Activated CD8-positive, alpha-beta memory T cell treated with anti-CD3 and anti-CD28 coated beads, Interleukin-2, amount 50 U/mL, for 24 hours (primary cell): Measurements from ENCODE around the gene ATXN7L1.

Source experiments
- DNase-seq: peaks from one replicate; pipeline ENCODE4 v3.0.0-alpha.2; 2020; ENCODE audit errors: extremely low read depth

The ATXN7L1 gene

DNA sequence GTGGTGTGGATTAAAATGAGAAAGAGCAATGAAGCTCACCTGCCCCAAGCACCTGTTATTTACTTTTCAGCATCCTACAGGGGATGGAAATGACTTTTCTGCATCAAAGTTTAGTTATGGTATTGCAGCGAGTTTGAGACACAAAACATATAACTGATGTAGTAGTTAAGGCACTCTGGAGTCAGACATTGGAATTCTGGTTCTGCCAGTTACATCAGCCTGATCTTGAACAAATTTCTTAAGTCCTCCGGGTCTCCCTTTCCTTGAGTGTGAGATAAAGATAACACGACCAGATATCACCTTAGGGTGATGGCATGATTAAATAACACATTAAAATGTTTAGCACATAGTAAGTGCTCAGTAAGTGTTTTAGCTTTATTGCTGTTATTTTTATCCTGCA is 97.4 kb downstream of the ATXN7L1 start:
- DNase-seq = no peak

DNA sequence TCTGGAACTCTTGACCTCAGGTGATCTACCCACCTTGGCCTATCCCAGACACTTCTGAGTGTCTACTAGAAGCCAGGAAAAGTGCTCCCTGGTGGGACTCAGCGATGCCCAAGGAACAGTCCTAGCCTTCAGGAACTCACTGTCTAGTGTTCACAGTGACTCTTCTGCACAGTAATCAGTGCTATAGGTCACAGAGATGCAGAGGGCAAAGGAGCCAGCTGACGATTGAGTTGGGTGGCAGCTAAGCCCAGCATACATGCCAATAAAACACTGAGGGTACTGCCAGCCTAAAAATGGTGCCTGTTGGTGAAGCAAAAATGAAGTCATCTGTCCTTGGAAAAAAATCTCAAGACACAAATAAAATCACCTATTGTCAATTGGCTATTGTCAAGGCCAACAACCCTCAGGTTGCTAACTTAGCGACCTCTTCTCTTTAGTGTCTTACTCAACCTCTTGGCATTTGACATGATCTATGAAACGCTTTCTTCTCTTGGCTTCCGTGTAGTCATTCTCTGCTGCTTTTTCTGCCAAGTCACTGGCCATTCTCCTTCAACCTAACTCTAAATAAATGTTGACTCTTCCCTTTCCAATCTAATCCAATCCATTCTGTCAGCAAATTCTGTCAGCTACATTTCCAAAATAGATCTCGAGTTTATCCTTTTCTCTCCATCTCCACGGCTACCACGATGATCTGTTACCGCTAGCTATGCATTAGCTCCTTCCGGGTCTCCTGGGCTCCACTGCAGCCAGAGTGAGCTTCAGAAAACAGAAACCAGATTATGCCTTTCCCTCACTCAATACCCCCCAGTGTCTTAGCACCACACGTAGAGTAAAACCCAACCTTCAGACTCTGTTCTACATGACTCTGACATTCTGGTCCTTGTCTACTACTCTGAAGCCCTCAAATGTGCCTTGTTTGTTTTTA is 99.2 kb downstream of the ATXN7L1 start:
- DNase-seq = no peak

DNA sequence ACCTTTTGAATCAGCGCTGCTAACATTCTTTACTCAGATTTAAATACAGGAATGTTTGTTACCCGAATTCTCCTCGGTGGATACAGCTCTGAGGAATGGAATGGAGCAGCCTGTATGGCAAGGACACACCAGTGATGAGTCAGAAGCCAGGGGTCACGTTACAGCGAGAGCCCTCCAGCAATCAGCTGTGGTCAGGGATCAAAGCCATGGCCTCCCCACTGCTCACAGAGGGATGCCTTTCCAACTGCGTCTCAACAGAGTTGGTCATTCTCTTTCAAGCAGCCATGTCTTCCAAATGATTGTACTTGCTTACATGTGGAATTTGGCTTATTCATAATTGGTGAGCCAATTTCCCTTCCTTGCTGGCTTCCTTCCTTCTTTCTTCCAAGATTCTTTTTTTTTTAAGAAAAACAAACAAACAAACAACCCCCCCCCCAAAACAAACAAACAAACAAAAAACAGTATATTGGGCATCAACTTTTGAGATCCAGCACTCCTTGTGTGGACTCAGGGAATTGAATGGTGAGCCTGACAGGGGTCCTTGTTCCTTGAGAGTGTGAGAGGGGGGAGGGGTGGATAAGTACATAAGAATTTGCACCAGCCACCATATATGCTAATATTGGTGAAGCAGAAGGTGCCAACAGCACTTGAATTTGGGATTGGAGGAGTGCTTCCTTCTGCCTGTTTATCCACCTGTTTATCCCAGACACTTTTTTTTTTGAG is 100.2 kb downstream of the ATXN7L1 start:
- DNase-seq = no peak

DNA sequence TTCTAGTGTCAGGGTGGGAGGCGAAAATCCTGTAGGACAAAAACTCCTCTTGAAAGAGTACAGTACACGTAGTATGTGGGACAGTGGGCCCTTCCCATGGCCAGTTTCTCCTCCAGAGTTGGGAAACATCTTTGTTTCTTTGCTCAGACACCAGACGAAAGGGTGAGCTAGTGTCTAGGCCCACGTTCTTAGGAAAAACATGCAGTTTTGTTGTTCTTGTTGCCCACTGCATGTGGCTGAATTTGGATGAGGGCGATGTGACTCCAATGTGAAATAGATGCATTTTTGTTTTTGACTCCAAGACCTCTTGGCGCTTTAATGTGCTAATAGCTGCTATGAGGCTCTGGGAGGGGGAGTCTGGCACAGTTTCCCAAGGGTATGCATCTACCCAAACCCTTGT is 100.8 kb downstream of the ATXN7L1 start:
- no peak for DNase-seq

DNA sequence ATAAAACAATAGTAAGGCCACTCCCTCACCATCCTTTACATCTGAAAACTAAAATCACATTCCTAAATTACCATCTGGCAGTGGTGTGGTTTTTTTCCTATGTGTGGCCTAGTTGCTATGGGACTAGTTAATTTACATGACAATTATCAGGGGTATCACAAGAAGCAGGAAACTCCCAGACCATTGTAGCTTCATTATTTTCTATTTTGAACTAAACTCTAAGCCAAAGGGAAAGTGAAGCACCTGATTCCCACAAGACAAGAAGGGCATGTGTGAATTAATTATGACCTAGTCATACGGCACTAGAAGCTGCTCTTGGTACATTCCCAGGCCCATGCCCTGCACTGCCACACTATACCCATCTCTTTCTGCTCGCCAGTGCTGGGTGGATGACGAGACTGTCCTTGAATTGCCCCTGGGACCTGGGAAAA is 103.4 kb downstream of the ATXN7L1 start:
- no peak for DNase-seq

- DNase-seq = no peak
Observed at GRCh38 chr7:105769901-105770628, 106.3 kb downstream of the ATXN7L1 start.

DNA sequence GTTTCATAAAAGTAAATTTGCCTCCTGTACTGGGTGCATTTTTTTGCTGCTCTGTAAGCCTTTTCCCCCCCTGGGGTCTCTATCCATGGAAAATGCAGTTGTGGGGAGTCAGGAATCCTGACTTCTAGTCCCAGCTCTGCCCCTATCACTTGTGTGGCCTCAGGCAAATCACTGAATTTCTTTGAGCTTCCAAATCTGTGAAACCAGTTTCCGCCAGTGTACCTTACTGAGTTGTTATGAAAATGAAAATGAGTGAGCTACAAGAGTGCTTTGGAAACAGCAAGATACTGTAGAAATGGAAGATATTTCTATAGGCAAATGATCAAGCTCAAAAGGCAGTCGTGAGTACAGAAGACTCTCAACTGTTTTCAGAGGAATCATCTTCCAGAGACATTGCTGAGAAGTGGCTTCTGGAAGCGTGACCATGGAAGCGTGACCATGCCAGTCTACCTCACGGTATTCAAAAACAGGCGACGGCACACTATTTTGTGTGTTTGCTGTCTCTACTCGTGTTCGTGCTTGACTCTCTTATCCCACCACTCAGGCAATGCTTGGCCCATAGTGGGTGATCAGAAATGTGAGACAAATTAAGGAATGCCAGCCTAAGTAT is 107.4 kb downstream of the ATXN7L1 start:
- DNase-seq = no peak

- no peak for DNase-seq
Observed at GRCh38 chr7:105768117-105768516, 108.3 kb downstream of the ATXN7L1 start.

DNA sequence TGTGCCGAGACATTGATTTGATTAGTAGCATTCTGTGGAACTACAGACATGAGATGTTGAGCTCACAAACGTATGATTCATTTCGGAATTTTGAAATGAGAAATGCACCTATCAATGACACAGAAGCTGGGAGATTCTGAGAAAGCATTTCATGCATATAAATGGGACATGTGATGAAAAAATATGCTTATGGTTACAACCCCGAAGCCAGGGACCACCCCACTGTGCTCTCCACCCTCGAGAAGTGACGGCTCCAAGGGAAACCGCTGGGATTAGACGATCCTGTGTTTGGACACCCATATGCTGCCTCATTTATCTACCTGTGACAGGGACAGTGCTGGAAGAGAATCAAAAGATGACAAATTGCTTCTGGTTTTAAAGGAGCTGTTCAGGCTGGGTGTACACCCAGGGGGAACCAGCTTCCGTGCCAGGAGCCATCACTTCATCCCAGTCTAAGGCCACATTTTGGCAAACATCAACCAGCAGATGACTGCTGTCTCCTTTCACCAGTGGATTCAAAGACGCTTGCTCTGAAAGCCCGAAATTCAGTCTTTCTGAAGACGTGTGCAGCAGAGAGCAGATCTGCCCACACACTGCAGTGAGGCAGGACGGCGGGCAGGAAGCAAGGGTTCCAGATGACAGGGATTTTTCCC is 109.9 kb downstream of the ATXN7L1 start:
- no peak for DNase-seq

- DNase-seq = no peak
Observed at GRCh38 chr7:105765846-105766245, 110.6 kb downstream of the ATXN7L1 start.

DNA sequence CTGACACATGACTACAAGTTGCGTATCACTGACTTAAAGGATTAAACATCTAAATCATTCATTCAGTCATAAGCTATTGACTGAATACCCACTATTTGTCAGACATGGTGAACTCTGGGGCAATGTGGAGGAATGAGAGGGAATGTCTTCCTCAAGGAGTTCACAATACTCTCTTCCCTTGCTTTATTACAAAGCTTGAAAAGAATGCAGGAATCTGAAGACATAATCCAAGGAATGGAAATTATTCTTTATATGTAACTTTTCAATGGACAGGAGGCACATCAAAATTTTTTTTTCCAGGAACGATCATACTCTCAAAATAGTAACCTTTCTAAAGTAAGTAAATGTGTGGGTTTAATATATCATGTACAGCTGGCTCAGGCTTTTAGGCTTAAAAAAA is 111.9 kb downstream of the ATXN7L1 start:
- no peak for DNase-seq

GRCh38 chr7:105760551-105761447 is 115.6 kb downstream of the ATXN7L1 start:
- DNase-seq = no peak

DNA sequence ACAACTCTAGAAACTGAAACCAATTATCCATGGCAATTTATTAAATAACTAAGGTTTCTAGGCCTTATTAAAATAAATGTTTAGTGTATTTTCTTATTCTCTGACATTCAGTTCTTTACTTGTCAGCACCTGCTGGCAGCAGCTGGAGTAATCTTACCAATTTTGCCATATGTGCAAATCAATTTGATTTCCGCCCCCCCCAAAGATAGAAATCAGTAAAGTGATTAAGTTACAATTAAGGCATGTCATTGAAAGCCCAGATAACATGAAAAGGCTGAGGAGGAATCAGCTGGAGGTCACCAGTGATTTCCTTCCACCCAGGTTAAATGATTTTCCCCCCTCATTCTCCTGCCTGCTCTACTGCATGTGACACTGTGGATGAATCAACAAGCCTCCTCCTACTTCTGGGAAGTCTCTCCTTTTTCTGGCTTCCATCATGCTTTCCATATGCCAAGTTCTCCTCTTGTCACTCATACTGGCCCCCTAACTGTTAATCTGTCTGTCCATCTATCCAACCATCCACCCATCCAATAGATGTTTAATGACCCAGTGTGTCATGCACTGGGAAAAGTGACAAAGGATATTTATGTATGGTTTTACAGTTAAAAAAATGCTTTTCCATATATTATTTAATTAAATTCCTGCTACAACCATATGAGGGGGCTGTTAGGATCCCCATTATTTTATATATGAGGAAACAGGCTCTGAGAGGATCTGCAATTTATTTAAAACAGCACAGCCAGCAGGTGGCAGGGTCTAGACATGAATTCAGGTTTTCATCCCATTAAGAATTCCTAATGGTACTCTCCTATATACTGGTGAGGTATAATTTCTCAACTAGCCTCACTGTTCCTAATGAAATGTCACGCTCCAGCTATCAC is 116.5 kb downstream of the ATXN7L1 start:
- DNase-seq = no peak

DNA sequence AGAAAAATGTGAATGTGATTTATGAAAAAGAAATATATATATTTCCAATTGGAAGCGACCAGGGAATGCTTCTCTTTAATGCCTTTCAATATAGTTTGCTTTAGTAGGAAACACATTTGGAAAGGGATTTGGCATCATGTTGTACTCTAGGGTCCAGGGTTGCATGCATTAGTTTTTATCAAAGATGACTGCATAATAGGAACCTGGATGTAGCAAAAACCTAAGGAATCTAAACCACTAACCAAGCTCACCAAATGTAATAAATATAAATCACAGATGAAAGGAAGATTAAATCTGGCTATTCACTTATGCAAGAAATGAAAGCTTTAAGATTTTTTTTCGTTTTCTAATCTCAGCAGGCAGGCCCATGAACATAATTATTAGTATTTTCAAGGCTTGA is 120.0 kb downstream of the ATXN7L1 start:
- DNase-seq = no peak

DNA sequence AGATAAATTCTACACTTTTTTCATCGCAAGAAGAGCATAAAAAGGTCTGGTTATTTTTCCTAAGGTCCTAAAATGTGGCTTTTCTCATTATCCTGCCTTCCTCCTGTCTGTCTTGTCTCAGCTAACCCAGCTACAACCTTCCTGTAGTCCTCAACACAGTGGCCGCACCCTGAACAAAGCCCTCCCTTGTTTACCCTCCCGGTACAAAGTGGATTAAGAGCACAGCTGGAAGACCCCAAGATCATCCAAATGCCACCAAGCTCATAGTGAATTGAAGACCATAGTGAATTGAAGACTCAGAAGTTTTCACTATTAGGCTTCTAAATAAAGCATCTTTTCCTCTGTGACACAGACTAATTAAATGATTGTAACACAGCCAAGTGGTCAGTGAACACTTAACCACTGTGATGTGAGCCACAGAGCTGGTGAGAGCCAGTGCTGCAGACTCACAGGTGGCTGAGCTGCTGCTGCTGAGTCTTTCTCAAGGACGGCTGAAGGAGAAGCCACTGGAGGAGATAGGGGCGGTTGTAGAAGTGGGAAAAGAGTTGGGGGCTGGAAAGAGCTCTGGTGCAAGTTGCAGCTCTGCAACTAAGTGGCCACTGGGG is 123.6 kb downstream of the ATXN7L1 start:
- no peak for DNase-seq

DNA sequence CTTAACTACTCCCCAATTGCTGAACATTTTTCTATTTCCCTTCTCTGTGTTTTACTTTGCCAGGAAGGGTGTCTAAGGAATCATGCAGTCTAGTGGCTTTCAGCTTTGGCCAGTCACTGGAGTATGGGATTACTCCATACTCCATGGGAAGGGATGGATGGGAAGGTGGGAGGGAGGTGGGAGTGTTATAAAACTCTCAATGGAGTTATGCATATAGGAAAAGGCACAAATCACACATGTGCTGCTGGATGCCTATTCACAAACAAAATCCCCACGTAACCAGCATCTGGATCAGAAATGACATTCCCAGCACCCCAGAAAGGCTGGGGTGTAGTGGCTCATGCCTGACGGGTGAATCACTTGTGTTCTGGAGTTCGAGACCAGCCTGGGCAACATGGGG is 125.3 kb downstream of the ATXN7L1 start:
- no peak for DNase-seq

- no peak for DNase-seq
Observed at GRCh38 chr7:105748701-105749100, 127.7 kb downstream of the ATXN7L1 start.

- DNase-seq = no peak
Observed at GRCh38 chr7:105745681-105746330, 130.6 kb downstream of the ATXN7L1 start.
